Adrenal gland (tissue), 12 donors: ENCODE results near the gene FCRL1. TPM values are rescaled to one million over a fixed set of nuclear protein-coding genes. Genes with fewer than 3 reads are reported as not detected.

Experiments
- DNase-seq, 7 donors: peaks; one replicate each; pipeline ENCODE4 v3.0.0-alpha.2; 2019 to 2020
- H3K27ac ChIP-seq, 5 donors: fragments of 200-600 bp; sonication (generic) in 4 of 5; 1 replicate in 3 of 5; 2 replicates in 2 of 5; pipeline versions ENCODE4 v1.5.1 to v1.8.0; 2016 to 2020; ENCODE audit warnings: mild to moderate bottlenecking in 1 of 5
- H3K27me3 ChIP-seq: fragments of 200-600 bp; 2 replicates; pipeline ENCODE4 v1.8.0; 2021
- H3K36me3 ChIP-seq, 2 donors: fragments of 200-600 bp; replicated peaks in 1 of 2; 1 replicate in 1 of 2; 2 replicates in 1 of 2; pipeline versions ENCODE4 v1.5.1 to v1.8.0; 2018 to 2022
- H3K4me1 ChIP-seq, 2 donors: fragments of 200-600 bp; replicated peaks in 1 of 2; 1 replicate in 1 of 2; 2 replicates in 1 of 2; pipeline versions ENCODE4 v1.5.1 to v1.8.0; 2018 to 2021
- H3K4me3 ChIP-seq, 4 donors: fragments of 200-600 bp; sonication (generic) in 3 of 4; one replicate each; pipeline ENCODE4 v1.5.1; 2016 to 2018
- H3K9me3 ChIP-seq, 3 donors: fragments of 200-600 bp; sonication (generic) in 1 of 3; replicated peaks in 1 of 3; 1 replicate in 2 of 3; 2 replicates in 1 of 3; pipeline versions ENCODE4 v1.5.1 to v1.8.0; 2016 to 2021
- POLR2A ChIP-seq, 2 donors: fragments of 450-650 bp; IDR thresholded peaks; one replicate each; pipeline ENCODE4 v1.6.1; 2017; ENCODE audit warnings: antibody characterized with exemption in 2 of 2, mild to moderate bottlenecking in 2 of 2, moderate library complexity in 1 of 2
- WGBS, 4 donors: extraction: QIAGEN DNeasy Blood & Tissue Kit in 2 of 4; methylation state at CpG; one replicate each; pipeline versions ENCODE4 v1.1.5 to v1.1.7; 2013 to 2017; 5-methylcytosine and 5-hydroxymethylcytosine counted together
- intact Hi-C, 2 donors: fragments of 100-400 bp; cut with DNase I; formaldehyde crosslinking; loops; one replicate each; pipeline versions ENCODE4 v1.14.1 to v1.15.0; 2022 to 2023
- polyA plus RNA-seq, 3 donors: library from polyadenylated mRNA; stranded (reverse); fragments of 200-250 nt in 2 of 3; fragments of 350-450 nt in 1 of 3; fragmentation: Illumina TruSeq in 1 of 3; extraction: RNeasy Lipid Tissue Mini Kit (QIAGEN cat#74804) in 1 of 3; gene quantifications; one replicate each; pipeline ENCODE4 v1.2.3, GENCODE V29; 2013 to 2014
- total RNA-seq, 9 donors: library from RNA; depleted of rRNA in 4 of 9; stranded (reverse); fragments of >200 nt in 4 of 9; fragments of 120-200 nt in 1 of 9; fragmentation: NEBNext Ultra II Directional in 1 of 9; extraction: Animal tissue kit (Norgen Biotek cat#: 25700) in 1 of 9; gene quantifications; one replicate each; pipeline versions ENCODE4 v1.1.0 to v1.2.4, GENCODE V29; 2013 to 2023
- TF ChIP-seq, protein P1 (sequence below), 6 experiments: fragments of 450-650 bp in 4 of 6; fragments of 200-600 bp in 2 of 6; sonication (generic) in 1 of 6; IDR thresholded peaks; 1 replicate in 5 of 6; 2 replicates in 1 of 6; pipeline versions ENCODE4 v1.5.1 to v1.8.0; 2016 to 2021; ENCODE audit warnings: antibody characterized with exemption in 6 of 6, mild to moderate bottlenecking in 2 of 6, moderate library complexity in 1 of 6
- donor health status: healthy with polysubstance abuse.
- donor health status: Bipolar disorder and iron deficiency.
- donor health status: DM: yes; HTN: yes; CAD: no.
- donor health status: DM: no; HTN: no; CAD: no.
- donor health status: DM: no; HTN: no; CAD: no.
- donor health status: DM: yes; HTN: yes; CAD: no.

The FCRL1 gene
- total and polyA plus RNA-seq, 12 donors, result 0.03 to 0.40 TPM; not detected in 10

DNA sequence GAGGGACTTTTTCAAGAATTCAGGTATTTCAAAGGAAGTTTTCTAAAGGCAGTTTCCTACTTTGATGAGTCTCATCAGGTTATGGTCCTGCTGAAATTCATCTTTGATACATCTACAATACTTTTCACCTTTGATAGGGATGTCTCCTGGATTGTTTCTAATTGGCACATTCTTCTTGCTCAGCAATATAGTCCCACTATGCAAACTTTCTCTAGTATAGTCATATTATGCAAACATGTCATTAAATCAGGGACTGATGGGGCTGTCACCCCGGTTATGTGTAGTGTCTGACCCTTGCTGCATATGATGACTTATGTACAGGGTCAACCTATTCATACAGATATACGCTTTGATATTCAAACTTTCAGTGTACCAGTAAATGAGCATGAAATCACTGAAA is 379 bp upstream of the FCRL1 start:
- Histone ChIP-seq H3K4me3 (no peak overlapping the region), H3K9me3 (no peaks in the 10 kb centered on the region), H3K27me3 (no peaks in the 10 kb centered on the region), H3K36me3 (no peaks in the 10 kb centered on the region), H3K27ac (no peak overlapping the region), H3K4me1 (no peaks in the 10 kb centered on the region)
- 62 to 77% (median 68%) methylated on average over 2 of the region's 2 CpGs for WGBS, 4 donors
- TF ChIP-seq, protein P1, sequence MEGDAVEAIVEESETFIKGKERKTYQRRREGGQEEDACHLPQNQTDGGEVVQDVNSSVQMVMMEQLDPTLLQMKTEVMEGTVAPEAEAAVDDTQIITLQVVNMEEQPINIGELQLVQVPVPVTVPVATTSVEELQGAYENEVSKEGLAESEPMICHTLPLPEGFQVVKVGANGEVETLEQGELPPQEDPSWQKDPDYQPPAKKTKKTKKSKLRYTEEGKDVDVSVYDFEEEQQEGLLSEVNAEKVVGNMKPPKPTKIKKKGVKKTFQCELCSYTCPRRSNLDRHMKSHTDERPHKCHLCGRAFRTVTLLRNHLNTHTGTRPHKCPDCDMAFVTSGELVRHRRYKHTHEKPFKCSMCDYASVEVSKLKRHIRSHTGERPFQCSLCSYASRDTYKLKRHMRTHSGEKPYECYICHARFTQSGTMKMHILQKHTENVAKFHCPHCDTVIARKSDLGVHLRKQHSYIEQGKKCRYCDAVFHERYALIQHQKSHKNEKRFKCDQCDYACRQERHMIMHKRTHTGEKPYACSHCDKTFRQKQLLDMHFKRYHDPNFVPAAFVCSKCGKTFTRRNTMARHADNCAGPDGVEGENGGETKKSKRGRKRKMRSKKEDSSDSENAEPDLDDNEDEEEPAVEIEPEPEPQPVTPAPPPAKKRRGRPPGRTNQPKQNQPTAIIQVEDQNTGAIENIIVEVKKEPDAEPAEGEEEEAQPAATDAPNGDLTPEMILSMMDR (IDR thresholded peaks at IDR 0.05), result no peak
- no peak for TF ChIP-seq POLR2A (IDR thresholded peaks at IDR 0.05)
- no peak for DNase-seq
- intact Hi-C loops, result no loop called here

GRCh38 chr1:157819215-157819614 is 705 bp downstream of the FCRL1 start:
- DNase-seq, result no peak
- intact Hi-C loops, result no loop called here
- Histone ChIP-seq H3K4me1 (no peaks in the 10 kb centered on the region), H3K36me3 (no peaks in the 10 kb centered on the region), H3K9me3 (no peaks in the 10 kb centered on the region), H3K4me3 (no peak overlapping the region), H3K27ac (no peak overlapping the region), H3K27me3 (no peaks in the 10 kb centered on the region)
- TF ChIP-seq, protein P1 (IDR thresholded peaks at IDR 0.05), result no peak
- no peak for TF ChIP-seq POLR2A (IDR thresholded peaks at IDR 0.05)
- 66 to 76% (median 71%) methylated on average over 2 of the region's 2 CpGs for WGBS, 4 donors

- Histone ChIP-seq H3K9me3 (peaks cover 0 to 4% (median 0%) of the 10 kb centered on the region in 3 donors), H3K27me3 (no peaks in the 10 kb centered on the region), H3K36me3 (no peaks in the 10 kb centered on the region), H3K4me1 (no peaks in the 10 kb centered on the region), H3K4me3 (no peak overlapping the region), H3K27ac (no peak overlapping the region)
- WGBS, 4 donors, result 63 to 81% (median 73%) methylated on average over 1 of the region's 1 CpG
- TF ChIP-seq POLR2A (IDR thresholded peaks at IDR 0.05), result no peak
- TF ChIP-seq, protein P1 (IDR thresholded peaks at IDR 0.05), result no peak
- no peak for DNase-seq
- intact Hi-C loops, result no loop called here
These were observed 6.7 kb downstream of the FCRL1 start for GRCh38 chr1:157813269-157813668.

DNA sequence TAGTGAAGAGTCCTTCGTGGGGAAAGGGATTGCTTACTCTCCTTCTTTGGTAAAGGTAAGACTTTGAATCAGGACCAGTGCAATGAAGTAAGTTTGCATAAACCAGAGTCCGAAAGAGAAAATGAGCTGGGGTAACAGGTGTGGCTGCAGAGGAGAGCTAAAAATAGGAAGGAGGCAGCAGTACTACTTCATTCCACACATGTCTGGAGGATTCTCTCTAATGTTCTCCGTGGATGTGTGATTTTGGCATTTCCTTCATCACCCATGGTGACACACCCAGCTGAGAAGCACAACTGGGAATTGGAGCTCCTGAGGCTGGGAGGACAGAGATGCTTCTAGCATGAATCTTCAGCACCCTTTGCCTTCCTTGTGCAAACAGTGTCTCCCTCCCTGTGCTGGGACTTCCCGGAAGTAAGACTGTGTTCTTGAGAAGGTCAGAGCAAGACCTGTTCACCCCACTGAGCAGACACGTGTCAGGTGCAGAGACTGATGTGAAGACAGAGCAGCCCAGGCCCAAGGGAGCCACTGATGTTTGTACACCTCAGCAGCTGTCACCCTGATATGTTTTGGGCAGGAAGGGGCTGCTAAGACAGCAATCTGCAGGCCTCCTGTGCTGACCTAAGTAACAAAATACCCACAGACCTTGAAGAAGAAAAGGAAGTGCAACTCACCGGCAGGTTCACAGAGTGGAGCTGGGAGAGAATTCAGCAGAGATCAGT is 13.3 kb downstream of the FCRL1 start:
- TF ChIP-seq POLR2A (IDR thresholded peaks at IDR 0.05), result no peak
- TF ChIP-seq, protein P1 (IDR thresholded peaks at IDR 0.05), result no peak
- intact Hi-C loops, result no loop called here
- Histone ChIP-seq H3K4me1 (no peaks in the 10 kb centered on the region), H3K27me3 (no peaks in the 10 kb centered on the region), H3K4me3 (no peak overlapping the region), H3K27ac (no peak overlapping the region), H3K9me3 (no peaks in the 10 kb centered on the region), H3K36me3 (no peaks in the 10 kb centered on the region)
- DNase-seq, result no peak
- 50 to 59% (median 52%) methylated on average over 6 of the region's 6 CpGs for WGBS, 4 donors
